Measurements from ENCODE around the gene LRWD1.
"Not testable (repeated sequence)": the region's sequence is repeated elsewhere in the genome, so short reads cannot be mapped to it uniquely, and the experiment has no call there.

The LRWD1 gene

DNA sequence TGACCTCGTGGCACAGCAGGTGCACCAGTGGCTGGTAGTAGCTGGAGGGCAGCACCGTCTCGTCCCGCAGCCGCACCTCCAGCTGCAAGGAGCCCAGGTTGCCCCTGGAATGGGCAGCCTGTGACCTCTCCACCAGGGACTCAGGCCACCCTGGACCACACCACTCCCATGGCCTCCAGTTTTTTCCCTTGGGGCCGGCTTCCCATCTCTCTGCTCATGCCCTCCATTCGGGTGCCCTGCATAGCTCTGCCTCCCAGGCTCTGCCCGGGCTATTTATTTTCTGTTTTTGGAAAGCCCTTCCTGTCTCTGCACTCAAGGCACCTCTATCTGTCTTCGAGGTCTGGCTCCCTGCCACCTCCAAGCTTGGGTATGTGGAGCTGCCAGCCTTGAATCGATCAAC, 32.1 kb downstream of the LRWD1 start:
- H3K4me3 ChIP-seq (ENCODE audit: low read length) = not testable (repeated sequence)

DNA sequence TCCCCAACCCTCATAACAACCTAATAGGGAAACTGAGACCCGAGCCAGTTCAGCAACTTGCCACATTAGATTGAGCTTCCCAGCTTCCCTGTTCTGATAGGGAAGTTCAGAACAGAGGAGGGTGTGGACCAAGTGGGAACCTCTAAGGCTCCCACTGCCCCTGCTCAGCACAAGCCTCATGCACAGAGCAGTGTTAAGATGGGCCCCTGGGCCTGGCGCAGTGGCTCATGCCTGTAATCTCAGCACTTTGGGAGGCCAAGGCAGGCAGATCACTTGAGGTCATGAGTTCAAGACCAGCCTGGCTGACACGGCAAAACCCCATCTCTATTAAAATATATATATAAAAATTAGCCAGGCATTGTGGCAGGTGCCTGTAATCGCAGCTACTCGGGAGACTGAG, 32.5 kb downstream of the LRWD1 start:
- H3K4me3 ChIP-seq (ENCODE audit: low read length) = not testable (repeated sequence)

DNA sequence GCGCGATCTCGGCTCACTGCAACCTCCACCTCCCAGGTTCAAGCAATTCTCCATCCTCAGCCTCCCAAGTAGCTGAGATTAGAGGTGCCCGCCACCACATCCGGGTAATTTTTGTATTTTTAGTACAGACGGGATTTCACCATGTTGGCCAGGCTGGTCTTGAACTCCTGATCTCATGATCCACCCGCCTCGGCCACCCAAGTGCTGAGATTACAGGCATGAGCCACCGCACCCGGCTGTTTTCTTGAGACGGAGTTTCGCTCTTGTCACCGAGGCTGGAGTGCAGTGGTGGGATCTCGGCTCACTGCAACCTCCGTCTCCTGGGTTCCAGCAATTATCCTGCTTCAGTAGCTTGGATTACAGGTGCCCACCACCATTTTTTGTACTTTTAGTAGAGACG, 33.5 kb downstream of the LRWD1 start:
- not testable (repeated sequence) for H3K4me3 ChIP-seq (ENCODE audit: low read length)

DNA sequence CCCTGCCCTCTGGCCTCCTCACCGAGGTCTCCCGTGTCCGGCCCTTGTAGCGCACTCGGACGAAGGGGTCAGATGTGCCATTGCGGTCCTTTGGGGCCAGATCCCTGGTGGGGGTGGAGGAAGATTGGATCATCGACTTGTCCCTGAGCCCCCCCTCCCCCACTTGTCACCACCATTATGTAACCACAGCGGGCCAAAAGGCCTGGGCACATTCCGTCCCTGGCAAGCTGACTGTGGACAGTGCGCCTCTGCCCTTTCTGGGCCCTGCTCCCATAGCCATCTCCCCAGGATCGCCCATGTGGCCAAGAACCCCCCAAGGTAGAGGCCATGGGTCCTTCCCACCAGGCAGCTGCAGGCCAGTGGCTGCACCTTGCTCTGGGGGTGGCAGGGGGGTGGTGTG, 38.4 kb downstream of the LRWD1 start:
- not testable (repeated sequence) for H3K4me3 ChIP-seq (ENCODE audit: low read length)

GRCh38 chr7:102505298-102506185, 40.8 kb downstream of the LRWD1 start:
- not testable (repeated sequence) for H3K4me3 ChIP-seq (ENCODE audit: low read length)

GRCh38 chr7:102507410-102508088, 42.8 kb downstream of the LRWD1 start:
- not testable (repeated sequence) for H3K4me3 ChIP-seq (ENCODE audit: low read length)

GRCh38 chr7:102510575-102510974, 45.8 kb downstream of the LRWD1 start:
- not testable (repeated sequence) for H3K4me3 ChIP-seq (ENCODE audit: low read length)

- not testable (repeated sequence) for H3K4me3 ChIP-seq (ENCODE audit: low read length)
These were observed 47.2 kb downstream of the LRWD1 start for GRCh38 chr7:102511860-102512522.

- H3K4me3 ChIP-seq (ENCODE audit: low read length) = not testable (repeated sequence)
These were observed 47.9 kb downstream of the LRWD1 start for GRCh38 chr7:102512642-102513221.

DNA sequence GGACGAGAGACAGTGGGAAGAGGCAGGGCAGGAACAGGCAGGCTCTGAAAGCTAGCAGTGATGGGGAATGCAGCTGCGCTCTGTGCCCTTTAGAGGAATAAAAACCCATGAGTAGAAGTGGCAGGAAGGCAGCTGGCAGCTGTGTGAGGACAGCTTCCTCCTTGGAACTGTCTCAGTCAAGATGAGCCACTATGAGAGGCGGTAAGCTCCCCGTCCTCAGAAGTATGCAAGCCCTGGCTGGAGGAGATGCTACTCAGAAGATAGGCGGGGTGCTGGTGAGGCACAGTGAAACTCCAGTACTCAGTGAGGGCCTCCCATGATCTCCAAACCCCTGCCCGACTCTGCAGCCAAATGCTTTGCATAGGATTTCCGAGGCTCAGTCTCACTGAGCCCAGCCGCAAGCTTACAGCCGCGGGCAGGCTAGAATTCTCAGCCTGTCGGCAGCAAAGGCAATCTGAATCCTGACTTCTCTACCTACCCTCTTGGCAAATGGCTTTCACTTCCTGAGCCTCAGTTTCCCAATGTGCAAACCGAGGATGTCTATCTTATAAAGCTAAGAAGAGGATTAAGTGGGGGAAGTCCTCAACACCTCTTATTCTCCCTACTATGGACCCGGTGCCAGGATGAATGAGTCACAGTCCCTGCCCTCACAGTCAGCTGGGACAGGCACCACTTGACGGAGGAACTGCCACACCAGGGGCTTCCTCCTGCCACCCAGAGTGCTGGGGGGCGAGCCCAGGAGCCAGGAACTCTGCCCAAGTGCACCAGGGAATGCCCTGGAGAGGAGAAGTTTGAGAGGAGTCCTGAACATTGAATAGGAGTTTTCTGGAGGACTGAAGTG, 50.3 kb downstream of the LRWD1 start:
- H3K4me3 ChIP-seq (ENCODE audit: low read length) = not testable (repeated sequence)

- H3K4me3 ChIP-seq (ENCODE audit: low read length) = not testable (repeated sequence)
These were observed 51.1 kb downstream of the LRWD1 start for GRCh38 chr7:102515889-102516288.

- H3K4me3 ChIP-seq (ENCODE audit: low read length) = not testable (repeated sequence)
These were observed 52.2 kb downstream of the LRWD1 start for GRCh38 chr7:102516951-102517350.

DNA sequence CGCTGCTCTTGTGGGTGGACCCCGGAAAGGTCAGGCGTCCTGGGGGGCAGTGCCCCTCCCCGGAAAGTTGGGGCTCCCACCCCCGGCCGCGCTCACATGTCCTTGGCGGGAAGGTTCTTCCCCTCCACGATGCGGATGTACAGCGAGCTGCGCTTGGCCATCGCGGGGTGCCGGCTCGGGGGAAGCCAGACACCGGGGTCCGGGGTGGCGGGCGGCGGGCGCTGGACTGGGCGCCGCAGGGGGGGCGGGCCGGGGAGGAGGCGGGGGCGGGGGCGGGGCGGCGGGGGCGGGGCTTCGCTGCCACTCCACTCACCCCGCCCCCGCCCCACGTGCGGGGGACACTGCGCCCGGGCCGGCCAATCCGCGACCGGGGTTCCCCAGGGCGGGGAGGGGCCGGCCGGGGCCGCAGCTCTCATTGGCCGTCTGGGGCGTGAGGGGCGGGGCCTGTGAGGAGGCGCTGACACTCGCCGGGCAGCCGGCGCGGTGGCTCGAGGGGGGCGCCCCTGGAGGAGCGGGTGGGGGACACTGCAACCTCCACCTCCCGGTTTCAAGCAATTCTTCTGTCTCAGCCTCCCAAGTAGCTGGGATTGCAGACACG, 52.9 kb downstream of the LRWD1 start, which contains the start of gene RASA4B:
TSS of gene RASA4B (minus strand) at position 228 of the 598 bp plus-strand sequence. CDS start at position 161, 67 bp downstream.
- not testable (repeated sequence) for H3K4me3 ChIP-seq (ENCODE audit: low read length)

GRCh38 chr7:102520797-102521196, 56.0 kb downstream of the LRWD1 start:
- H3K4me3 ChIP-seq (ENCODE audit: low read length) = not testable (repeated sequence)

Measured in GM08714 (cell line).